ENCODE results near the gene TMEM250. TPM values are rescaled to one million over a fixed set of nuclear protein-coding genes. Genes with fewer than 3 reads are reported as not detected.

The TMEM250 gene
- total and polyA plus RNA-seq, 10 donors: 10.7 to 31.3 (median 25.8) TPM

DNA sequence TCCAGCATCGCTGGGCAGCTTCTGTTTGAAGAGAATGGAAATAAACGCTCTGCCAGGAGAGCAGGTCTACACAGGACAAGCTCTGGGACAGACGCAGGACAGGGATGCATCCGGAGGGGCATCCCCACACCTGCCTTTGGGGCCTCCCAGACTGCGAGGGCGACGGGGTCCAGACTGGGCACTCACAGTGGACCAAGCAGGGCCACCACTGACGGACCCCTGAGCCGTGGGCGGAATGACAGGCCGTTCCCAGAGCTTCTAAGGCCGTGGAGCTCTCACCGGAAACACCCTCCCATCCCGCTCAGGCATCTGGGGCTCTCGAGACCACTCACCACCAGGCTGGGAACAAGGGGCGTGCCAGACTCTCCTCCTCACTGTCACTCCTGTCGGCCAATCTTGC, 10.5 kb upstream of the TMEM250 start:
- Histone ChIP-seq H3K27ac (no peak overlapping the region), H3K4me3 (no peak overlapping the region), H3K9me3 (no peaks in the 10 kb centered on the region), H3K4me1 (peaks cover 0 to 21% (median 16%) of the 10 kb centered on the region in 6 donors), H3K36me3 (no peaks in the 10 kb centered on the region), H3K27me3 (replicated peaks in 1 of 7) (peaks cover 0 to 80% (median 38%) of the 10 kb centered on the region in 7 donors)
- no peak for DNase-seq
- WGBS, 5 donors: 68 to 80% (median 79%) methylated on average over 14 to 17 of the region's 17 CpGs
- TF ChIP-seq, protein P1, sequence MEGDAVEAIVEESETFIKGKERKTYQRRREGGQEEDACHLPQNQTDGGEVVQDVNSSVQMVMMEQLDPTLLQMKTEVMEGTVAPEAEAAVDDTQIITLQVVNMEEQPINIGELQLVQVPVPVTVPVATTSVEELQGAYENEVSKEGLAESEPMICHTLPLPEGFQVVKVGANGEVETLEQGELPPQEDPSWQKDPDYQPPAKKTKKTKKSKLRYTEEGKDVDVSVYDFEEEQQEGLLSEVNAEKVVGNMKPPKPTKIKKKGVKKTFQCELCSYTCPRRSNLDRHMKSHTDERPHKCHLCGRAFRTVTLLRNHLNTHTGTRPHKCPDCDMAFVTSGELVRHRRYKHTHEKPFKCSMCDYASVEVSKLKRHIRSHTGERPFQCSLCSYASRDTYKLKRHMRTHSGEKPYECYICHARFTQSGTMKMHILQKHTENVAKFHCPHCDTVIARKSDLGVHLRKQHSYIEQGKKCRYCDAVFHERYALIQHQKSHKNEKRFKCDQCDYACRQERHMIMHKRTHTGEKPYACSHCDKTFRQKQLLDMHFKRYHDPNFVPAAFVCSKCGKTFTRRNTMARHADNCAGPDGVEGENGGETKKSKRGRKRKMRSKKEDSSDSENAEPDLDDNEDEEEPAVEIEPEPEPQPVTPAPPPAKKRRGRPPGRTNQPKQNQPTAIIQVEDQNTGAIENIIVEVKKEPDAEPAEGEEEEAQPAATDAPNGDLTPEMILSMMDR (IDR thresholded peaks at IDR 0.05 in 8 of 11, conservative IDR thresholded peaks at IDR 0.05 in 3 of 11): no peak
- TF ChIP-seq POLR2AphosphoS5 (IDR thresholded peaks at IDR 0.05) (no peak), POLR2A (IDR thresholded peaks at IDR 0.05) (no peak)
- intact Hi-C loops (cut with DNase I; ENCODE audit: low total_unique reads): loop anchor here (10.0 kb wide), 1 partner anchor 524 kb away; no protein-coding TSS in a partner anchor

DNA sequence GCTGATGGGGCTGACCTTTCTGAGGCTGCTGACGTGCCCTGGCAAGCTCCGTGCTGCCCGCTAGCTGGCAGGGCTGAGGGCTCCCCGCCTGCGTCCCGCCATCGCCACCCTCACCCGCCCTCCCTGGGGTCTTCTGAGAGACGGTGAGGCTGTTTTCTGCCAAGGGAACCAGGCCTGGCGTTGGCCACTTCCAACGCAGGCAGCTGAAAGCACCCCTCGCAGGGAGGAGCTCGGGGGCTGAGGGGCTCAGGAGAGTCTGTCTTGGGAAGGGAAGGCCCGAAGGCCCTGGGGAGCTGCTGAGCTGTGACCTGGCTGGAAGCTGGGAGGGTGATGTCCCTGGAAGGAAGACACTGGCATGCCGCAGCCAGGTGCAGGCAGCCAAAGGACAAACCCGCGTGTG, 9.8 kb upstream of the TMEM250 start:
- H3K27me3 ChIP-seq (replicated peaks in 1 of 7): peaks cover 0 to 73% (median 31%) of the 10 kb centered on the region in 7 donors
- intact Hi-C loops (cut with DNase I; ENCODE audit: low total_unique reads): loop anchor here (10.0 kb wide), 1 partner anchor 524 kb away; no protein-coding TSS in a partner anchor
- no peak overlapping the region for H3K4me3 ChIP-seq
- TF ChIP-seq POLR2A (IDR thresholded peaks at IDR 0.05): no peak
- TF ChIP-seq, protein P1 (IDR thresholded peaks at IDR 0.05 in 8 of 11, conservative IDR thresholded peaks at IDR 0.05 in 3 of 11): no peak
- TF ChIP-seq POLR2AphosphoS5 (IDR thresholded peaks at IDR 0.05): no peak
- no peaks in the 10 kb centered on the region for H3K9me3 ChIP-seq
- H3K4me1 ChIP-seq: peaks cover 0 to 14% (median 9%) of the 10 kb centered on the region in 6 donors
- H3K36me3 ChIP-seq: no peaks in the 10 kb centered on the region
- 76 to 89% (median 87%) methylated on average over 15 to 17 of the region's 17 CpGs for WGBS, 5 donors
- no peak overlapping the region for H3K27ac ChIP-seq
- DNase-seq: no peak

DNA sequence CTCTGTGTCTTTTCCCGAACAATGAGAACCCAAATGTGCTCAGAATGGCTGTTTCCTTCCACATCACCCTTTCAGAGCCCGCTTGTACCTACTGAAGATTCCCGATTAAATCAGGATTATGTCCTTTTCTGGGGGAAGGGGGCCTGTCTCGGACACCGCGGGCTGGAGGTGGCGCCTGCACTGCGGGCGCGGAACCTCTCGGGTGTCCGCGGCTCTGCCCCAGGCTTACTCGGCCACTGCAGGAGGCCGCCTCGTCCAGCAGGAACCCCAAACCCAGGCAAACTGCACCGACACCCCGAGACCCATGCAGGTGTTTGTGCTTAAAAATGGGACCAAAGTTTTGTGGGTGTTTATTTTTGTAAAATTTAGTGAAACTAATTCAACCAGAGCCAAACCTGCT, 8.6 kb upstream of the TMEM250 start:
- Histone ChIP-seq H3K27ac (no peak overlapping the region), H3K4me1 (peaks cover 0 to 15% (median 10%) of the 10 kb centered on the region in 6 donors), H3K9me3 (no peaks in the 10 kb centered on the region), H3K27me3 (replicated peaks in 1 of 7) (peaks cover 0 to 62% (median 22%) of the 10 kb centered on the region in 7 donors), H3K4me3 (no peak overlapping the region), H3K36me3 (no peaks in the 10 kb centered on the region)
- TF ChIP-seq, protein P1 (IDR thresholded peaks at IDR 0.05 in 8 of 11, conservative IDR thresholded peaks at IDR 0.05 in 3 of 11): no peak
- TF ChIP-seq POLR2A (IDR thresholded peaks at IDR 0.05): no peak
- TF ChIP-seq POLR2AphosphoS5 (IDR thresholded peaks at IDR 0.05): no peak
- DNase-seq: no peak
- intact Hi-C loops (cut with DNase I; ENCODE audit: low total_unique reads): loop anchor here (10.0 kb wide), 1 partner anchor 523 kb away; no protein-coding TSS in a partner anchor
- 81 to 90% (median 88%) methylated on average over 17 to 18 of the region's 18 CpGs for WGBS, 5 donors

DNA sequence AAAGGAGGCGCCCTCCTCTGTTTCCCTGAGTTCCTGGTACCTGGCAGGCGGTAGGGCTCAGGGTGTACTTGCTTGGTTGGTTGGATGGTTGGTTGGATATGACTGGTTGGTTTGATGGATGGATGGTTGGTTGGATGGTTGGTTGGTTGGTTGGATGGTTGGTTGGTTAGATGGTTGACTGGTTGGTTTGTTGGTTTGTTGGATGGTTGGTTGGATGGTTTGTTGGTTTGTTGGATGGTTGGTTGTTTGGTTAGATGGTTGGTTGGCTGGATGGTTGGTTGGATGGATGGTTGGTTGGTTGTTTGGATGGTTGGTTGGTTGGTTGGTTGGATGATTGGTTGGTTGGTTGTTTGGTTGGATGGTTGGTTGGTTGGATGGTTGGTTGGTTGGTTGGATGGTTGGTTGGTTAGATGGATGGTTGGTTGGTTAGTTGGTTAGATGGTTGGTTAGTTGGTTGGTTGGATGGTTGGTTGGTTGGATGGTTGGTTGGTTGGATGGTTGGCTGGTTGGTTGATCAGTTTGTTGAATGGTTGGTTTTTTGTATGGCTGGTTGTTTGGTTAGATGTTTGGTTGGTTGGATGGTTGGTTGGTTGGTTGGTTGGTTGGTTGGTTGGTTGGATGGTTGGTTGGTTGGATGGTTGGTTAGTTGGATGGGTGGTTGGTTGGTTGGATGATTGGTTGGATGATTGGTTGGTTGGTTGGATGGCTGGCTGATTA, 6.5 kb upstream of the TMEM250 start:
- Histone ChIP-seq H3K4me1 (peaks cover under 1 to 21% (median 14%) of the 10 kb centered on the region in 6 donors), H3K36me3 (no peaks in the 10 kb centered on the region), H3K27me3 (replicated peaks in 1 of 7) (peaks cover 0 to 40% (median 4%) of the 10 kb centered on the region in 7 donors), H3K27ac (no peak overlapping the region), H3K4me3 (no peak overlapping the region), H3K9me3 (no peaks in the 10 kb centered on the region)
- DNase-seq: no peak
- WGBS, 5 donors: 72 to 89% (median 88%) methylated on average over 2 of the region's 2 CpGs
- TF ChIP-seq POLR2A (IDR thresholded peaks at IDR 0.05) (no peak), POLR2AphosphoS5 (IDR thresholded peaks at IDR 0.05) (no peak)
- TF ChIP-seq, protein P1 (IDR thresholded peaks at IDR 0.05 in 8 of 11, conservative IDR thresholded peaks at IDR 0.05 in 3 of 11): no peak
- intact Hi-C loops (cut with DNase I; ENCODE audit: low total_unique reads): loop anchor here (5.0 to 10.0 kb wide), 2 partner anchors 38 to 520 kb away; no protein-coding TSS in a partner anchor
